HEK293 (cell line): ENCODE data around the gene MPEG1.

Source experiments
- ZNF785 ChIP-seq: fragments of 450-650 bp; formaldehyde crosslinking; IDR thresholded peaks from 2 replicates; pipeline ENCODE4 v1.5.1; 2016; ENCODE audit warnings: missing biosample characterization, missing genetic modification characterization
- TF ChIP-seq, protein P1 (sequence below): fragments of 450-650 bp; formaldehyde crosslinking; IDR thresholded peaks from 2 replicates; pipeline ENCODE4 v1.5.1; 2016; ENCODE audit warnings: missing biosample characterization, missing genetic modification characterization
- TF ChIP-seq, protein P2 (sequence below): fragments of 450-650 bp; formaldehyde crosslinking; IDR thresholded peaks from 2 replicates; pipeline ENCODE4 v1.5.1; 2016; ENCODE audit warnings: missing biosample characterization, missing genetic modification characterization

GRCh38 chr11:59214141-59214893 lies 1.6 kb upstream of the MPEG1 start:
- TF ChIP-seq, protein P1, sequence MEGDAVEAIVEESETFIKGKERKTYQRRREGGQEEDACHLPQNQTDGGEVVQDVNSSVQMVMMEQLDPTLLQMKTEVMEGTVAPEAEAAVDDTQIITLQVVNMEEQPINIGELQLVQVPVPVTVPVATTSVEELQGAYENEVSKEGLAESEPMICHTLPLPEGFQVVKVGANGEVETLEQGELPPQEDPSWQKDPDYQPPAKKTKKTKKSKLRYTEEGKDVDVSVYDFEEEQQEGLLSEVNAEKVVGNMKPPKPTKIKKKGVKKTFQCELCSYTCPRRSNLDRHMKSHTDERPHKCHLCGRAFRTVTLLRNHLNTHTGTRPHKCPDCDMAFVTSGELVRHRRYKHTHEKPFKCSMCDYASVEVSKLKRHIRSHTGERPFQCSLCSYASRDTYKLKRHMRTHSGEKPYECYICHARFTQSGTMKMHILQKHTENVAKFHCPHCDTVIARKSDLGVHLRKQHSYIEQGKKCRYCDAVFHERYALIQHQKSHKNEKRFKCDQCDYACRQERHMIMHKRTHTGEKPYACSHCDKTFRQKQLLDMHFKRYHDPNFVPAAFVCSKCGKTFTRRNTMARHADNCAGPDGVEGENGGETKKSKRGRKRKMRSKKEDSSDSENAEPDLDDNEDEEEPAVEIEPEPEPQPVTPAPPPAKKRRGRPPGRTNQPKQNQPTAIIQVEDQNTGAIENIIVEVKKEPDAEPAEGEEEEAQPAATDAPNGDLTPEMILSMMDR, result no peak
- TF ChIP-seq ZNF785 (tag by site-specific recombination), result no peak
- TF ChIP-seq, protein P2, sequence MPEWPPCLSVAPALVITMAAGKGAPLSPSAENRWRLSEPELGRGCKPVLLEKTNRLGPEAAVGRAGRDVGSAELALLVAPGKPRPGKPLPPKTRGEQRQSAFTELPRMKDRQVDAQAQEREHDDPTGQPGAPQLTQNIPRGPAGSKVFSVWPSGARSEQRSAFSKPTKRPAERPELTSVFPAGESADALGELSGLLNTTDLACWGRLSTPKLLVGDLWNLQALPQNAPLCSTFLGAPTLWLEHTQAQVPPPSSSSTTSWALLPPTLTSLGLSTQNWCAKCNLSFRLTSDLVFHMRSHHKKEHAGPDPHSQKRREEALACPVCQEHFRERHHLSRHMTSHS (tag by site-specific recombination), result no peak
